ENCODE results near the gene DLX2. TPM values are rescaled to one million over a fixed set of nuclear protein-coding genes. Genes with fewer than 3 reads are reported as not detected.
"Not testable (repeated sequence)": the region's sequence is repeated elsewhere in the genome, so short reads cannot be mapped to it uniquely, and the experiment has no call there.

DLX2 gene
- total RNA-seq (not detected), total RNA-seq (0 to 0.33 (median 0) reads per million in 172 experiments)
- polyA plus RNA-seq (2013, experiment 1 of 2): not detected
- 0.05 TPM for polyA plus RNA-seq (2013, experiment 2 of 2)

DNA sequence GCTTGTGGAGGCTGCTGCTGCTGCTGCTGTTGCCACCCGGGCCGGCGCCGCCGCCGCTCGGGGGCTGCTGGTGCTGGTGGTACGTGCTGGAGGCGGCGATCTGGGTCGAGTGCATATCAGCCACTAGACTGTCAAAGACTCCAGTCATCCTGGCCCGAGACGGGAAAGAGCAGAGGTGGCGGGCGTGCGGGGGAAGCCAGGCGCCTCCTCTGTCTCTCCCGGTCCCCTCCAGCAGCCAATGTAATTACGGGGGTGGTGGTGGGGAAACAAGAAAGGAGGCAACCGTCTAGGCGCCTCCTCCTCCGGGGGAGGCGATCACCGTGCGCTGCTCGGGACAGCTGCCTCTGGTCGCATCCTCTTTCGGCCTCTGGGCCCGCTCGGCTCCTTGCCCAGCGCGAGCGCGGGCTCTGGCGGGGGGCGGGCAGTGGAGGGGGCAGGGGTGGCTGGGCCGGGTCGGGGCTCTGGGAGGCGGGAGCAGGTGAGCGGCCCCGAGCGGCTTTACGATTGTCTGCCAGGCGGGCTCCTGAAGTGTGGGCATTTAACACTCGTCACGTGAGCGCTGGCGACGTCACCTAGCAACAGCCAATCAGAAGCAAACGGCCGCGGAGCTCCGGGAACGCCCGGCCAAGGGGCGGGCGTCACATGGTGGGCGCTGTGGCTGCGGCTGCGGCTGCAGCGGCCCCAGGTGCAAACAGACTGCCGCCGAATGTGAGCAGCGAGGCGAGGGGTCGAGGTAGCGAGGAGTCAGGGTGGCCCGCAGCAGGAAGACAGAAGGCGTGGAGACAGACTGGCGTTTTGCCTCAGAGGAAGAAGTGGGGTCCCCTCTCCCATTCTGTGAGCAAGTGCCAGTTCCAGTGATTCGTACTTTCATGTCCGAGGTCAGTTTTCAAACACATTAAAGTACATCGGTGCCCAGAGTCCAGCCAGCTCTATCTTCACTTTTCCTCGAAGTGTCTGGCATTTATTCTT lies at the start of gene DLX2:
DLX2 (minus strand) TSS at position 510 of the 969 bp plus-strand sequence; CDS start at position 148, 362 bp downstream.
- Mint-ChIP-seq H3K4me3 (peak within 1 kb of the TSS; percentile 84), H3K27me3 (peaks cover 80% of the 10 kb centered on the region), H3K9me3 (no peaks in the 10 kb centered on the region), H3K4me1 (ENCODE audit: low read depth) (peaks cover 50% of the 10 kb centered on the region), H3K27ac (peak within 1 kb of the TSS; percentile 66), H3K36me3 (ENCODE audit: low read depth) (no peaks in the 10 kb centered on the region)
- DNase-seq: peak in 8 of 14 experiments; percentile 38 to 84 (median 60)
- Histone ChIP-seq H3K4me1 (ENCODE audit: insufficient read depth, low read length) (peaks cover 82% of the 10 kb centered on the region), H3K27me3 (ENCODE audit: control insufficient read depth in 1 of 2, insufficient read depth in 2 of 2, low read length in 2 of 2) (peaks cover 95 to 98% of the 10 kb centered on the region in 2 experiments), H3K36me3 (ENCODE audit: insufficient read depth, low read length) (no peaks in the 10 kb centered on the region), H3K4me3 (ENCODE audit: low read length) (peak within 1 kb of the TSS; percentile 55), H3K27ac (ENCODE audit: low read depth in 1 of 2, low read length in 2 of 2) (no peak within 1 kb of the TSS), H3K9me3 (ENCODE audit: control insufficient read depth in 1 of 2, insufficient read depth in 1 of 2, low read length in 2 of 2) (peaks cover 0 to 71% of the 10 kb centered on the region in 2 experiments)
- ATAC-seq (ENCODE audit: poor library complexity): peak; percentile 12
- TF ChIP-seq CTCF (IDR thresholded peaks at IDR 0.05): no peak
- ChIA-PET CTCF (interaction anchor here (1.0 to 1.2 kb wide), 4 partner anchors 11 to 21 kb away, joined by 3 to 4 read pairs (median 4); no protein-coding TSS in a partner anchor), POLR2A (interaction anchor here (0.6 to 3.9 kb wide), 6 partner anchors 10 to 361 kb away, joined by 3 to 23 read pairs (median 3); partner anchors contain the start of gene HAT1)
- intact Hi-C loops (cut with DNase I, micrococcal nuclease): loop anchor here (2.0 to 10.0 kb wide), 3 partner anchors 16 to 528 kb away; no protein-coding TSS in a partner anchor

GRCh38 chr2:172147944-172148650 lies 45.4 kb upstream of the DLX2 start:
- ChIA-PET CTCF (no interaction called here), POLR2A (no interaction called here)
- H3K4me1 Mint-ChIP-seq (ENCODE audit: low read depth): peaks cover 12% of the 10 kb centered on the region
- Histone ChIP-seq H3K4me3 (ENCODE audit: low read length) (no peak overlapping the region), H3K9me3 (ENCODE audit: control insufficient read depth in 1 of 2, insufficient read depth in 1 of 2, low read length in 2 of 2) (no peaks in the 10 kb centered on the region), H3K4me1 (ENCODE audit: insufficient read depth, low read length) (peaks cover 1% of the 10 kb centered on the region), H3K27me3 (ENCODE audit: control insufficient read depth in 1 of 2, insufficient read depth in 2 of 2, low read length in 2 of 2) (peaks cover 2 to 4% of the 10 kb centered on the region in 2 experiments), H3K27ac (ENCODE audit: low read depth in 1 of 2, low read length in 2 of 2) (no peak overlapping the region), H3K36me3 (ENCODE audit: insufficient read depth, low read length) (no peaks in the 10 kb centered on the region)
- no peak for TF ChIP-seq CTCF (IDR thresholded peaks at IDR 0.05)
- H3K36me3 Mint-ChIP-seq (ENCODE audit: low read depth): no peaks in the 10 kb centered on the region
- H3K27me3 Mint-ChIP-seq: peaks cover 22% of the 10 kb centered on the region
- DNase-seq: no peak
- H3K27ac Mint-ChIP-seq: no peak overlapping the region
- no peak overlapping the region for H3K4me3 Mint-ChIP-seq
- intact Hi-C loops (cut with DNase I, micrococcal nuclease): no loop called here
- ATAC-seq (ENCODE audit: poor library complexity): no peak
- H3K9me3 Mint-ChIP-seq: no peaks in the 10 kb centered on the region

DNA sequence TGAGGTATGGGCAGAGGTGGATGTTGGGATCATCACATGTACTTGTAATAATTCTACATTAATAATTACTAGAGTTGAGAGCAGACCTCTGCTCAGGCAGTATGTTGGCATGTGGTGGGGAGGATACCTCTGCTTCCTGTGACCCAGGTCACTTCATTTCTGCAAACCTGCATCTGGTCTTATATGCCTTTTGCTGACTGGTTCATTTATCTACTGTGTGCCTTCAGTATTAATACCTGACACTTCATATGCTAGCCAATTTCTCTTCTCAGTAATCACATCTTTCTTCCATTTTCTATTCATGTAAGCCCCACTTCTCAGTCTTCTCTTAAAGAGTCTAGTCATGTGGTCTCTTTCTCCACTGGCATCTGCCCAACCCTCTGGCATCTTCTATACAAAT lies 41.1 kb upstream of the DLX2 start:
- H3K4me3 ChIP-seq (ENCODE audit: low read length): no peak overlapping the region
- Mint-ChIP-seq H3K4me3 (no peak overlapping the region), H3K27ac (no peak overlapping the region), H3K36me3 (ENCODE audit: low read depth) (no peaks in the 10 kb centered on the region), H3K27me3 (peaks cover under 1% of the 10 kb centered on the region), H3K9me3 (no peaks in the 10 kb centered on the region), H3K4me1 (ENCODE audit: low read depth) (no peaks in the 10 kb centered on the region)
- H3K27ac ChIP-seq (ENCODE audit: low read depth in 1 of 2, low read length in 2 of 2): no peak overlapping the region
- H3K27me3 ChIP-seq (ENCODE audit: control insufficient read depth in 1 of 2, insufficient read depth in 2 of 2, low read length in 2 of 2): peaks cover 2 to 4% of the 10 kb centered on the region in 2 experiments
- intact Hi-C loops (cut with DNase I, micrococcal nuclease): no loop called here
- no peaks in the 10 kb centered on the region for H3K4me1 ChIP-seq (ENCODE audit: insufficient read depth, low read length)
- H3K36me3 ChIP-seq (ENCODE audit: insufficient read depth, low read length): no peaks in the 10 kb centered on the region
- no peaks in the 10 kb centered on the region for H3K9me3 ChIP-seq (ENCODE audit: control insufficient read depth in 1 of 2, insufficient read depth in 1 of 2, low read length in 2 of 2)
- no peak for TF ChIP-seq CTCF (IDR thresholded peaks at IDR 0.05)
- ATAC-seq (ENCODE audit: poor library complexity) (no peak), DNase-seq (no peak)
- ChIA-PET POLR2A (no interaction called here), CTCF (no interaction called here)

GRCh38 chr2:172138727-172139126 lies 36.0 kb upstream of the DLX2 start:
- CTCF ChIA-PET, H3K4me3 Mint-ChIP-seq, H3K9me3 Mint-ChIP-seq: not testable (repeated sequence)

More at GRCh38 chr2:172138727-172139126, 36.0 kb upstream of the DLX2 start:
- H3K27ac Mint-ChIP-seq; H3K36me3 Mint-ChIP-seq (ENCODE audit: low read depth); H3K4me1 ChIP-seq (ENCODE audit: insufficient read depth, low read length); H3K36me3 ChIP-seq (ENCODE audit: insufficient read depth, low read length); DNase-seq; H3K4me1 Mint-ChIP-seq (ENCODE audit: low read depth); H3K27ac ChIP-seq (ENCODE audit: low read depth in 1 of 2, low read length in 2 of 2); ATAC-seq (ENCODE audit: poor library complexity); H3K4me3 ChIP-seq (ENCODE audit: low read length); POLR2A ChIA-PET; H3K9me3 ChIP-seq (ENCODE audit: control insufficient read depth in 1 of 2, insufficient read depth in 1 of 2, low read length in 2 of 2); H3K27me3 ChIP-seq (ENCODE audit: control insufficient read depth in 1 of 2, insufficient read depth in 2 of 2, low read length in 2 of 2); intact Hi-C loops (cut with DNase I, micrococcal nuclease): not testable (repeated sequence)
- H3K27me3 Mint-ChIP-seq: peaks cover 11% of the 10 kb centered on the region
